DOHH2 (cell line): ENCODE results near the gene MOB2.

Source experiments
- CTCF ChIP-seq: fragments of 200-600 bp; sonication (generic); IDR thresholded peaks from one replicate; pipeline ENCODE4 v1.5.1; 2014; ENCODE audit warnings: antibody characterized with exemption, mild to moderate bottlenecking, low read depth, low read length; ENCODE audit not compliant: poor library complexity, severe bottlenecking
- EZH2phosphoT487 ChIP-seq: fragments of 200-600 bp; sonication (generic); IDR thresholded peaks from 2 replicates; pipeline ENCODE4 v1.6.1; 2017; ENCODE audit warnings: borderline replicate concordance, mild to moderate bottlenecking, antibody characterized with exemption, low read length, moderate library complexity, mixed read lengths

GRCh38 chr11:1460986-1461825 lies 25.4 kb downstream of the MOB2 start:
- TF ChIP-seq CTCF (no peak), EZH2phosphoT487 (no peak)
